ENCODE results near the gene C1QTNF4. TPM values are rescaled to one million over a fixed set of nuclear protein-coding genes. Genes with fewer than 3 reads are reported as not detected.
A peak's percentile ranks its signal among the peaks of the same experiment; 100 is the strongest.

C1QTNF4 gene
- polyA plus RNA-seq, 3 donors: 0.84 TPM; not detected in 2

GRCh38 chr11:47593492-47593933 lies 698 bp downstream of the C1QTNF4 start:
- H4K20me1 ChIP-seq (ENCODE audit: insufficient read depth, low read length): no peaks in the 10 kb centered on the region
- H3K27ac Mint-ChIP-seq: no peak overlapping the region
- peaks cover 33% of the 10 kb centered on the region for H3K4me1 Mint-ChIP-seq
- H3K36me3 Mint-ChIP-seq: peaks cover 0 to 9% of the 10 kb centered on the region in 2 donors
- peak overlapping the region; percentile 21 for H2AFZ ChIP-seq (ENCODE audit: insufficient read depth, low read depth, low read length, poor library complexity, severe bottlenecking)
- intact Hi-C loops (cut with micrococcal nuclease): no loop called here
- H3K36me3 ChIP-seq (replicated peaks in 1 of 2; ENCODE audit: control insufficient read depth in 1 of 2, insufficient read depth in 2 of 2, low read length in 2 of 2): no peaks in the 10 kb centered on the region
- H3K79me2 ChIP-seq (ENCODE audit: insufficient read depth, low read length): peaks cover 10% of the 10 kb centered on the region
- no peak for TF ChIP-seq CTCF (IDR thresholded peaks at IDR 0.05)
- 0% methylated on average over 4 of the region's 6 CpGs for WGBS (ENCODE audit: insufficient coverage)
- peak overlapping the region; percentile 21 for H3K9ac ChIP-seq (ENCODE audit: insufficient read depth, low read length, poor library complexity, severe bottlenecking)
- H3K4me1 ChIP-seq (ENCODE audit: control insufficient read depth in 1 of 2, insufficient read depth in 2 of 2, low read length in 2 of 2): peaks cover 18 to 32% of the 10 kb centered on the region in 2 donors
- H3K4me2 ChIP-seq (replicated peaks; ENCODE audit: extremely low read depth, low read length, poor library complexity, severe bottlenecking): peak overlapping the region; percentile 52
- peaks cover 16 to 29% of the 10 kb centered on the region in 2 donors for H3K27me3 ChIP-seq (ENCODE audit: control insufficient read depth in 2 of 2, insufficient read depth in 2 of 2, low read length in 2 of 2)
- peaks cover 0 to 6% of the 10 kb centered on the region in 2 donors for H3K9me3 ChIP-seq (replicated peaks in 1 of 2; ENCODE audit: control insufficient read depth in 1 of 2, insufficient read depth in 1 of 2, low read length in 2 of 2)
- no peak for DNase-seq
- peaks cover 29 to 37% (median 31%) of the 10 kb centered on the region in 3 donors for H3K27me3 Mint-ChIP-seq (ENCODE audit: low read depth in 3 of 3)
- H3K27ac ChIP-seq (ENCODE audit: low read depth in 1 of 2, low read length in 2 of 2): no peak overlapping the region
- H3K4me3 ChIP-seq (replicated peaks in 1 of 3; ENCODE audit: low read depth in 2 of 3, low read length in 3 of 3): peak overlapping the region in 1 of 3 experiments; percentile 48
- H3K9me3 Mint-ChIP-seq: peaks cover 0 to 12% (median 2%) of the 10 kb centered on the region in 7 donors
- H3K4me3 Mint-ChIP-seq: peak overlapping the region; percentile 34 to 82

DNA sequence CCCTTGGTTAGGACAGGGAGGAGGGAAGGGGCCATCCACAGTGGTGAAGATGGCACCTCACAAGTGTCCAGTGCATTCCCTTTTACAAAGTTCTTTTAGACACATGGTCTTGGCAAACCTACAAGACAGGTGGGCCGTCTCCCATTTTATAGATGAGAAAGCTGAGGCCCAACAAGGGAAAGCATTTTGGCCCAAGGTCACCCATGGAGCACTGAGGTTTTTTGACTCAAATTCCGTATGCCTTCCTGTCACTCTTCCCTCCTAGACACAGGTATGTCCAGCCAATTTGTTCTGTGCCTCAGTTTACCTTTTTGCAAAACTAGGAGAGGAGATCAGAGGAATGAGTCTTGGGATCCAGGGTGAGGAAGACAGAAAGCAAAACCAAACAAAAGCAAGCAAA lies 1.2 kb downstream of the C1QTNF4 start:
- H3K79me2 ChIP-seq (ENCODE audit: insufficient read depth, low read length): peaks cover 15% of the 10 kb centered on the region

More for the DNA sequence above, 1.2 kb downstream of the C1QTNF4 start:
- H3K9me3 Mint-ChIP-seq: peaks cover 0 to 12% (median 2%) of the 10 kb centered on the region in 7 donors
- H3K9me3 ChIP-seq (replicated peaks in 1 of 2; ENCODE audit: control insufficient read depth in 1 of 2, insufficient read depth in 1 of 2, low read length in 2 of 2): peaks cover 0 to 6% of the 10 kb centered on the region in 2 donors
- intact Hi-C loops (cut with micrococcal nuclease): no loop called here
- no peak overlapping the region for H2AFZ ChIP-seq (ENCODE audit: insufficient read depth, low read depth, low read length, poor library complexity, severe bottlenecking)
- peaks cover 24 to 38% of the 10 kb centered on the region in 2 donors for H3K4me1 ChIP-seq (ENCODE audit: control insufficient read depth in 1 of 2, insufficient read depth in 2 of 2, low read length in 2 of 2)
- no peak for TF ChIP-seq CTCF (IDR thresholded peaks at IDR 0.05)
- H3K4me3 Mint-ChIP-seq: peak overlapping the region in 1 of 2 donors; percentile 82
- peaks cover 29 to 37% (median 32%) of the 10 kb centered on the region in 3 donors for H3K27me3 Mint-ChIP-seq (ENCODE audit: low read depth in 3 of 3)
- peaks cover 16 to 29% of the 10 kb centered on the region in 2 donors for H3K27me3 ChIP-seq (ENCODE audit: control insufficient read depth in 2 of 2, insufficient read depth in 2 of 2, low read length in 2 of 2)
- H4K20me1 ChIP-seq (ENCODE audit: insufficient read depth, low read length): no peaks in the 10 kb centered on the region
- no peaks in the 10 kb centered on the region for H3K36me3 ChIP-seq (replicated peaks in 1 of 2; ENCODE audit: control insufficient read depth in 1 of 2, insufficient read depth in 2 of 2, low read length in 2 of 2)
- H3K36me3 Mint-ChIP-seq: peaks cover 0 to 9% of the 10 kb centered on the region in 2 donors
- no peak overlapping the region for H3K4me2 ChIP-seq (replicated peaks; ENCODE audit: extremely low read depth, low read length, poor library complexity, severe bottlenecking)
- H3K9ac ChIP-seq (ENCODE audit: insufficient read depth, low read length, poor library complexity, severe bottlenecking): no peak overlapping the region
- H3K4me3 ChIP-seq (replicated peaks in 1 of 3; ENCODE audit: low read depth in 2 of 3, low read length in 3 of 3): no peak overlapping the region
- no peak overlapping the region for H3K27ac Mint-ChIP-seq
- 100% methylated on average over 1 of the region's 2 CpGs for WGBS (ENCODE audit: insufficient coverage)
- no peak for DNase-seq
- no peak overlapping the region for H3K27ac ChIP-seq (ENCODE audit: low read depth in 1 of 2, low read length in 2 of 2)
- peaks cover 39% of the 10 kb centered on the region for H3K4me1 Mint-ChIP-seq

Data from CD14-positive monocyte (primary cell).